B cell (primary cell): Measurements from ENCODE around the gene ATP1A4. TPM values are rescaled to one million over a fixed set of nuclear protein-coding genes. Genes with fewer than 3 reads are reported as not detected.

Source experiments
- ATAC-seq: fragments of 200-7000 bp; cut with Tn5 transposase; one replicate; pipeline ENCODE4 v1.10.0; 2021; ENCODE audit warnings: low read depth, mild to moderate bottlenecking, moderate number of reproducible peaks, moderate library complexity
- CTCF ChIA-PET: fragments of 350-600 bp; sonication (Branson Sonifier 250); formaldehyde crosslinking; loops from one replicate; lab custom pipeline; 2021; ENCODE audit warnings: antibody characterized with exemption, inconsistent platforms; lab: Charles Lee
- POLR2A ChIA-PET: fragments of 350-600 bp; sonication (Branson Sonifier 250); formaldehyde crosslinking; loops from one replicate; lab custom pipeline; 2021; ENCODE audit warnings: antibody characterized with exemption; lab: Charles Lee
- DNase-seq: peaks from one replicate; pipeline ENCODE4 v3.0.0; 2013
- H2AFZ ChIP-seq: 2 replicates; pipeline ENCODE4 v1.6.1; 2012; ENCODE audit warnings: mild to moderate bottlenecking, low read depth, low read length; ENCODE audit not compliant: insufficient read depth, poor library complexity, severe bottlenecking
- H3K27ac ChIP-seq, 2 donors: 1 replicate in 1 of 2; 2 replicates in 1 of 2; pipeline ENCODE4 v1.5.1; 2012 to 2013; ENCODE audit warnings: low read length in 2 of 2, mild to moderate bottlenecking in 2 of 2, moderate library complexity in 1 of 2
- H3K27me3 ChIP-seq, 4 experiments: fragments of 200-600 bp in 1 of 4; sonication (generic) in 1 of 4; replicated peaks in 1 of 4; 1 replicate in 2 of 4; 2 replicates in 2 of 4; pipeline versions ENCODE4 v1.6.1 to v1.7.0; 2013 to 2016; ENCODE audit warnings: low read length in 3 of 4, mild to moderate bottlenecking in 2 of 4, mixed read lengths in 1 of 4, moderate library complexity in 1 of 4; ENCODE audit not compliant: insufficient read depth in 4 of 4, control insufficient read depth in 3 of 4; ENCODE audit errors: control extremely low read depth in 1 of 4
- H3K36me3 ChIP-seq, 2 experiments: replicated peaks in 1 of 2; 1 replicate in 1 of 2; 2 replicates in 1 of 2; pipeline versions ENCODE4 v1.6.1 to v1.7.1; 2013; ENCODE audit warnings: low read length in 1 of 2; ENCODE audit not compliant: insufficient read depth in 2 of 2, control insufficient read depth in 1 of 2; ENCODE audit errors: control extremely low read depth in 1 of 2, extremely low read depth in 1 of 2
- H3K4me1 ChIP-seq, 2 donors: fragments of 200-600 bp in 1 of 2; sonication (generic) in 1 of 2; 1 replicate in 1 of 2; 2 replicates in 1 of 2; pipeline versions ENCODE4 v1.5.1 to v1.6.1; 2013 to 2017; ENCODE audit warnings: low read length in 2 of 2; ENCODE audit not compliant: control insufficient read depth in 2 of 2, insufficient read depth in 2 of 2
- H3K4me2 ChIP-seq: replicated peaks from 2 replicates; pipeline ENCODE3; 2012; ENCODE audit warnings: mild to moderate bottlenecking, low read depth, low read length; ENCODE audit not compliant: poor library complexity, severe bottlenecking
- H3K4me3 ChIP-seq, 5 experiments: fragments of 200-600 bp in 1 of 5; sonication (generic) in 1 of 5; 1 replicate in 3 of 5; 2 replicates in 2 of 5; pipeline versions ENCODE4 v1.5.1 to v1.7.0; 2011 to 2016; ENCODE audit warnings: low read length in 4 of 5, mild to moderate bottlenecking in 4 of 5, low read depth in 2 of 5, control low read depth in 1 of 5, moderate library complexity in 1 of 5; ENCODE audit not compliant: insufficient read depth in 1 of 5; ENCODE audit errors: control extremely low read depth in 1 of 5, extremely low read depth in 1 of 5
- H3K79me2 ChIP-seq: fragments of 200-600 bp; sonication (generic); one replicate; pipeline ENCODE4 v1.6.0; 2016; ENCODE audit warnings: low read length; ENCODE audit not compliant: control insufficient read depth, insufficient read depth
- H3K9ac ChIP-seq: fragments of 200-600 bp; sonication (generic); 2 replicates; pipeline ENCODE4 v1.6.1; 2017; ENCODE audit warnings: mild to moderate bottlenecking, low read length, moderate library complexity
- H3K9me3 ChIP-seq, 3 donors: one replicate each; pipeline versions ENCODE4 v1.6.1 to v1.7.1; 2013; ENCODE audit warnings: low read length in 2 of 3; ENCODE audit not compliant: control insufficient read depth in 2 of 3, insufficient read depth in 1 of 3; ENCODE audit errors: control extremely low read depth in 1 of 3
- H4K20me1 ChIP-seq: 2 replicates; pipeline ENCODE4 v1.6.0; 2012; ENCODE audit warnings: mild to moderate bottlenecking, low read length; ENCODE audit not compliant: insufficient read depth, control insufficient read depth, poor library complexity, severe bottlenecking
- H3K27ac Mint-ChIP-seq: one replicate; pipeline ENCODE4 v1.8.0; 2021; ENCODE audit warnings: mixed read lengths
- H3K27me3 Mint-ChIP-seq: one replicate; pipeline ENCODE4 v1.8.0; 2021; ENCODE audit warnings: mixed read lengths
- H3K4me1 Mint-ChIP-seq: one replicate; pipeline ENCODE4 v1.8.0; 2021; ENCODE audit warnings: mixed read lengths
- H3K4me3 Mint-ChIP-seq: one replicate; pipeline ENCODE4 v1.8.0; 2021; ENCODE audit warnings: mixed read lengths
- H3K9me3 Mint-ChIP-seq: one replicate; pipeline ENCODE4 v1.8.0; 2022; ENCODE audit warnings: mixed read lengths; ENCODE audit not compliant: insufficient read depth
- EZH2 ChIP-seq: IDR thresholded peaks from 2 replicates; pipeline ENCODE4 v1.6.1; 2012; ENCODE audit warnings: borderline replicate concordance, low read depth, mild to moderate bottlenecking, moderate library complexity, low read length; ENCODE audit not compliant: insufficient read depth, poor library complexity, severe bottlenecking
- whole genome bisulfite sequencing: methylation state at CpG from one replicate; pipeline ENCODE4 v1.1.5; 2013; ENCODE audit warnings: missing lambda C conversion rate; ENCODE audit not compliant: insufficient coverage; 5-methylcytosine and 5-hydroxymethylcytosine counted together
- intact Hi-C: fragments of 100-400 bp; cut with micrococcal nuclease; formaldehyde crosslinking; loops from one replicate; pipeline ENCODE4 v1.10.0; 2022
- polyA plus RNA-seq: library from polyadenylated mRNA; depleted of rRNA; stranded (reverse); fragments of >200 nt; gene quantifications from 2 replicates; pipeline ENCODE4 v1.2.3, GENCODE V29; 2012
- total RNA-seq, 2 donors: library from RNA; stranded (reverse); fragments of 120-200 nt in 1 of 2; gene quantifications; 1 replicate in 1 of 2; 2 replicates in 1 of 2; pipeline versions ENCODE4 v1.2.3 to v1.2.4, GENCODE V29; 2013 to 2022
- TF ChIP-seq, protein P1 (sequence below): fragments of 200-600 bp; IDR thresholded peaks from one replicate; pipeline ENCODE4 v1.8.0; 2022; ENCODE audit warnings: antibody characterized with exemption, mild to moderate bottlenecking

The ATP1A4 gene
- total and polyA plus RNA-seq, 2 donors (not counting 1 experiment from before 2014, with no cell fraction given), result 0.12 TPM; not detected in 1

DNA sequence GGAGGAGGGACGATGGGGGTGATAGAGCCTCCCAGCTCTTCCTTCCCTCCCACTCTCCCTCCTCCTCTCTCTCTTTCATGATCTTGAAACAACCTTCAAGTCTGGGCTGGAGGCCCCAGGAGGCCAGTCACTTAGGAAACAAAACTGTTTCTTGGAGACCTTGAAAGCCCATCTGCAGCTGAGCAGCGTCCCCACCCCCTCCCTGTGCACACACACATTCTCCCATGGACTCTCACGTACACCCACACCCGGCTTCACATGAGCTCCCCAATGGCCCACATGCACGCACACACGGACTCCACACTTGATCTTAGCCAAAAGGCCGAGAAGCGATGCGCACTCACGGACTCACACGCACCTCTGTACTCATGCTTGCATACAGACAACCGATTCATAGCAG lies 39.0 kb upstream of the ATP1A4 start:
- Mint-ChIP-seq H3K9me3 (no peaks in the 10 kb centered on the region), H3K4me1 (peaks cover 2% of the 10 kb centered on the region), H3K27ac (no peak overlapping the region), H3K27me3 (peaks cover 18% of the 10 kb centered on the region), H3K4me3 (no peak overlapping the region)
- TF ChIP-seq EZH2, result no peak
- TF ChIP-seq, protein P1, sequence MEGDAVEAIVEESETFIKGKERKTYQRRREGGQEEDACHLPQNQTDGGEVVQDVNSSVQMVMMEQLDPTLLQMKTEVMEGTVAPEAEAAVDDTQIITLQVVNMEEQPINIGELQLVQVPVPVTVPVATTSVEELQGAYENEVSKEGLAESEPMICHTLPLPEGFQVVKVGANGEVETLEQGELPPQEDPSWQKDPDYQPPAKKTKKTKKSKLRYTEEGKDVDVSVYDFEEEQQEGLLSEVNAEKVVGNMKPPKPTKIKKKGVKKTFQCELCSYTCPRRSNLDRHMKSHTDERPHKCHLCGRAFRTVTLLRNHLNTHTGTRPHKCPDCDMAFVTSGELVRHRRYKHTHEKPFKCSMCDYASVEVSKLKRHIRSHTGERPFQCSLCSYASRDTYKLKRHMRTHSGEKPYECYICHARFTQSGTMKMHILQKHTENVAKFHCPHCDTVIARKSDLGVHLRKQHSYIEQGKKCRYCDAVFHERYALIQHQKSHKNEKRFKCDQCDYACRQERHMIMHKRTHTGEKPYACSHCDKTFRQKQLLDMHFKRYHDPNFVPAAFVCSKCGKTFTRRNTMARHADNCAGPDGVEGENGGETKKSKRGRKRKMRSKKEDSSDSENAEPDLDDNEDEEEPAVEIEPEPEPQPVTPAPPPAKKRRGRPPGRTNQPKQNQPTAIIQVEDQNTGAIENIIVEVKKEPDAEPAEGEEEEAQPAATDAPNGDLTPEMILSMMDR, result no peak
- Histone ChIP-seq H3K9ac (no peak overlapping the region), H3K27me3 (peaks cover 0 to 20% (median 3%) of the 10 kb centered on the region in 4 experiments), H3K4me1 (no peaks in the 10 kb centered on the region), H3K9me3 (no peaks in the 10 kb centered on the region), H3K36me3 (no peaks in the 10 kb centered on the region), H2AFZ (no peak overlapping the region), H3K4me3 (no peak overlapping the region), H3K79me2 (no peaks in the 10 kb centered on the region), H3K27ac (no peak overlapping the region), H3K4me2 (no peak overlapping the region), H4K20me1 (no peaks in the 10 kb centered on the region)
- ATAC-seq (no peak), DNase-seq (no peak)
- WGBS, result 87% methylated on average over 11 of the region's 12 CpGs
- CTCF ChIA-PET, result interaction anchor here (1.6 kb wide), 1 partner anchor 140 kb away, joined by 3 read pairs; no protein-coding TSS in a partner anchor
- POLR2A ChIA-PET, result no interaction called here
- intact Hi-C loops, result no loop called here

DNA sequence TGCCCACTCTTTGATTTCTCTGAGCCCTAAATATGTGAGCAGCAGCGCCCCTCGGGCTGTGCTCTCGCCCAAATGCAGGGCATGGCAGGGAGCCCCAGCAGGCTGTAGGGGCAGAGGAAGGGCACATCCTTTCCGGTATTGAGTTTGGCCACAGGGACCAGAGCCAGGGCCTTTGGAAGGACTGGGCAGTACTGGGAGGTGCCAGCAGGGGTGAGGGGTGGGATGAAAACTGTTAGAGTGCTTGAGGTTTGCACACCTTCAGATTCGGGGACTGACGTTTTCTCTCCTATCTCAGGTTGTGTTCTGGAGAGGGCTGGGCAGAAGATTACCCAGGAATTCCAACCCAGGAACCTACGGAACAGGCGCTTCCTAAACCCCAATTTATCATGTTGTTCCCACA lies 38.0 kb upstream of the ATP1A4 start:
- H3K4me1 ChIP-seq, result no peaks in the 10 kb centered on the region
- H3K79me2 ChIP-seq, result no peaks in the 10 kb centered on the region
- no peaks in the 10 kb centered on the region for H3K9me3 Mint-ChIP-seq
- no peaks in the 10 kb centered on the region for H4K20me1 ChIP-seq
- H3K27ac ChIP-seq, result no peak overlapping the region
- ATAC-seq (no peak), DNase-seq (no peak)
- no peak overlapping the region for H3K27ac Mint-ChIP-seq
- no peak overlapping the region for H3K9ac ChIP-seq
- H3K9me3 ChIP-seq, result no peaks in the 10 kb centered on the region
- H3K4me3 ChIP-seq, result no peak overlapping the region
- ChIA-PET POLR2A (no interaction called here), CTCF (no interaction called here)
- peaks cover 0 to 21% (median 4%) of the 10 kb centered on the region in 4 experiments for H3K27me3 ChIP-seq
- TF ChIP-seq, protein P1, result no peak
- TF ChIP-seq EZH2, result no peak
- H3K4me2 ChIP-seq, result no peak overlapping the region
- peaks cover 25% of the 10 kb centered on the region for H3K27me3 Mint-ChIP-seq
- no peaks in the 10 kb centered on the region for H3K36me3 ChIP-seq
- no peak overlapping the region for H2AFZ ChIP-seq
- H3K4me1 Mint-ChIP-seq, result peaks cover 2% of the 10 kb centered on the region
- no peak overlapping the region for H3K4me3 Mint-ChIP-seq
- intact Hi-C loops, result no loop called here
- 90% methylated on average over 6 of the region's 8 CpGs for WGBS
